OCI-M2 (cell line): ENCODE data around the gene CARD9.

ENCODE experiments used
- DNase-seq: peaks from one replicate; lab custom pipeline; 2025; ENCODE audit not compliant: unreplicated experiment; lab: John Stamatoyannopoulos, UW

The CARD9 gene

GRCh38 chr9:136337416-136338395 is 35.8 kb downstream of the CARD9 start:
- no peak for DNase-seq

GRCh38 chr9:136336881-136337280 is 36.6 kb downstream of the CARD9 start:
- no peak for DNase-seq

GRCh38 chr9:136336156-136336870 is 37.2 kb downstream of the CARD9 start:
- DNase-seq = no peak

- DNase-seq = no peak
These were observed 37.9 kb downstream of the CARD9 start for GRCh38 chr9:136335296-136336155.

GRCh38 chr9:136334541-136334940 is 38.9 kb downstream of the CARD9 start:
- no peak for DNase-seq

GRCh38 chr9:136333486-136333885 is 40.0 kb downstream of the CARD9 start:
- DNase-seq = no peak

GRCh38 chr9:136333045-136333444 is 40.4 kb downstream of the CARD9 start:
- no peak for DNase-seq

GRCh38 chr9:136332482-136332983 is 40.9 kb downstream of the CARD9 start:
- DNase-seq = no peak

- DNase-seq = no peak
These were observed 41.6 kb downstream of the CARD9 start for GRCh38 chr9:136331556-136332481.

GRCh38 chr9:136331030-136331429 is 42.4 kb downstream of the CARD9 start:
- no peak for DNase-seq

GRCh38 chr9:136330406-136330990 is 43.0 kb downstream of the CARD9 start:
- no peak for DNase-seq

- DNase-seq = no peak
These were observed 43.6 kb downstream of the CARD9 start for GRCh38 chr9:136329636-136330405.

GRCh38 chr9:136329211-136329627 is 44.2 kb downstream of the CARD9 start:
- DNase-seq = no peak

GRCh38 chr9:136328622-136329041 is 44.8 kb downstream of the CARD9 start:
- no peak for DNase-seq

- DNase-seq = no peak
These were observed 45.4 kb downstream of the CARD9 start for GRCh38 chr9:136328011-136328621.

- DNase-seq = no peak
These were observed 46.0 kb downstream of the CARD9 start, which contains the start of gene GPSM1 for GRCh38 chr9:136327304-136327974. TSS of gene GPSM1 (plus strand) at chr9:136327539. CDS start at chr9:136327696, 157 bp downstream.

- DNase-seq = no peak
These were observed 46.6 kb downstream of the CARD9 start for GRCh38 chr9:136326761-136327303.
